ENCODE measurements around the gene OXNAD1. TPM values are rescaled to one million over a fixed set of nuclear protein-coding genes. Genes with fewer than 3 reads are reported as not detected.

The OXNAD1 gene
- total RNA-seq, 1 donor from 2014 or later, result 28.7 TPM

DNA sequence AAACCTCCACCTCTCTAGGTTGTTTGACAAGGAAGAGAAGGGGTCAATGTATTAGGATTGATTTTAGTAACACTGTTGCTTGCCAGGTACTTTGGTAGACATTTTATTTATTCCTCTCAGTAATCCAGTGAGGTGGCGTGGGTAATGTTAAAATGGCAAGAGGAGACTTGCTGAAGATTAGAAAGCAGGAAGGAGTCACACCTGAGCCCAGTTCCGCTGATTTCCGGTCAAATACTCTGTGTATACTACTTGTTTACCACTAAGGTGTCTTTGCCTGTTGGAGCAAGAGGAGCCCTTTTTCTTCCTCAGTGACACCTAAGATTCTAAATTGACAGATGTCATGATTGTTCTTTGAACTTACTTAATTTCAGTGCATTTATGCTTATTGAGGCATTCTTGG, 1.7 kb downstream of the OXNAD1 start:
- Histone ChIP-seq H3K9me3 (ENCODE audit: low read depth) (no peaks in the 10 kb centered on the region), H3K4me3 (peak overlapping the region; percentile 0), H3F3A (ENCODE audit: low read depth) (peaks cover 4% of the 10 kb centered on the region), H3K27me3 (no peaks in the 10 kb centered on the region), H2AFZ (replicated peaks) (no peak overlapping the region), H3K4me2 (peak overlapping the region; percentile 82), H3K27ac (no peak overlapping the region), H4K20me1 (ENCODE audit: low read depth) (peaks cover 6% of the 10 kb centered on the region), H3K36me3 (peaks cover 3% of the 10 kb centered on the region), H3K79me2 (ENCODE audit: low read depth) (peaks cover 69% of the 10 kb centered on the region), H3K4me1 (peaks cover 14% of the 10 kb centered on the region), H3K9ac (no peak overlapping the region)
- Mint-ChIP-seq H3K4me3 (peak overlapping the region; percentile 36), H3K36me3 (peaks cover 2% of the 10 kb centered on the region), H3K9me3 (no peaks in the 10 kb centered on the region), H3K27me3 (ENCODE audit: insufficient read depth, low read depth) (peaks cover 2% of the 10 kb centered on the region), H3K4me1 (peaks cover 25% of the 10 kb centered on the region), H3K27ac (no peak overlapping the region)
- no peak for TF ChIP-seq EZH2phosphoT487 (IDR thresholded peaks at IDR 0.05)
- no peak for TF ChIP-seq EZH2 (IDR thresholded peaks at IDR 0.05)
- TF ChIP-seq, protein P1, sequence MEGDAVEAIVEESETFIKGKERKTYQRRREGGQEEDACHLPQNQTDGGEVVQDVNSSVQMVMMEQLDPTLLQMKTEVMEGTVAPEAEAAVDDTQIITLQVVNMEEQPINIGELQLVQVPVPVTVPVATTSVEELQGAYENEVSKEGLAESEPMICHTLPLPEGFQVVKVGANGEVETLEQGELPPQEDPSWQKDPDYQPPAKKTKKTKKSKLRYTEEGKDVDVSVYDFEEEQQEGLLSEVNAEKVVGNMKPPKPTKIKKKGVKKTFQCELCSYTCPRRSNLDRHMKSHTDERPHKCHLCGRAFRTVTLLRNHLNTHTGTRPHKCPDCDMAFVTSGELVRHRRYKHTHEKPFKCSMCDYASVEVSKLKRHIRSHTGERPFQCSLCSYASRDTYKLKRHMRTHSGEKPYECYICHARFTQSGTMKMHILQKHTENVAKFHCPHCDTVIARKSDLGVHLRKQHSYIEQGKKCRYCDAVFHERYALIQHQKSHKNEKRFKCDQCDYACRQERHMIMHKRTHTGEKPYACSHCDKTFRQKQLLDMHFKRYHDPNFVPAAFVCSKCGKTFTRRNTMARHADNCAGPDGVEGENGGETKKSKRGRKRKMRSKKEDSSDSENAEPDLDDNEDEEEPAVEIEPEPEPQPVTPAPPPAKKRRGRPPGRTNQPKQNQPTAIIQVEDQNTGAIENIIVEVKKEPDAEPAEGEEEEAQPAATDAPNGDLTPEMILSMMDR (IDR thresholded peaks at IDR 0.05), result no peak
- DNase-seq (ENCODE audit: low spot score), result no peak

DNA sequence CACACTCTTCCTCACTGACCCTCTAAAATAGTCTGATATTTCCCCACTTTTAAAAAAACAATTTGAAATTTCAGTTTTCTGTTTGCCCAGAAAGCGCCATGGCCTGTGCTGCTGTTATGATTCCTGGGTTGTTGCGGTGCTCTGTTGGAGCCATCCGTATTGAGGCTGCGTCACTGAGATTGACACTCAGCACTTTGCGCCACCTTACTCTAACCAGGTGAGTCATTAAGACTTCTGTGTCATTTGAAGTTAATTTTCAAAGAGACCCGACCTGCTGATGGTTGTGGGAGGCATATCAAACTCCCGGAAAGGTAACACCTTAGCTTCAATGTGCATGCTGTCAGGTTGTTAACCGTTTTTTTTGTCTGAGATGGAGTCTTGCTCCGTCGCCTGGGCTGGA, 5.8 kb downstream of the OXNAD1 start:
- peaks cover 16% of the 10 kb centered on the region for H3K4me1 Mint-ChIP-seq
- Histone ChIP-seq H3K9ac (no peak overlapping the region), H3K9me3 (ENCODE audit: low read depth) (no peaks in the 10 kb centered on the region), H3K27me3 (no peaks in the 10 kb centered on the region), H3K4me2 (no peak overlapping the region), H3K4me1 (peaks cover 3% of the 10 kb centered on the region), H2AFZ (replicated peaks) (no peak overlapping the region), H4K20me1 (ENCODE audit: low read depth) (peaks cover 6% of the 10 kb centered on the region), H3K4me3 (no peak overlapping the region), H3K27ac (no peak overlapping the region), H3K36me3 (peaks cover 12% of the 10 kb centered on the region), H3F3A (ENCODE audit: low read depth) (peaks cover 6% of the 10 kb centered on the region), H3K79me2 (ENCODE audit: low read depth) (peaks cover 34% of the 10 kb centered on the region)
- DNase-seq (ENCODE audit: low spot score), result no peak
- no peaks in the 10 kb centered on the region for H3K9me3 Mint-ChIP-seq
- no peak overlapping the region for H3K4me3 Mint-ChIP-seq
- H3K27ac Mint-ChIP-seq, result no peak overlapping the region
- no peak for TF ChIP-seq EZH2phosphoT487 (IDR thresholded peaks at IDR 0.05)
- TF ChIP-seq, protein P1 (IDR thresholded peaks at IDR 0.05), result no peak
- no peak for TF ChIP-seq EZH2 (IDR thresholded peaks at IDR 0.05)
- no peaks in the 10 kb centered on the region for H3K27me3 Mint-ChIP-seq (ENCODE audit: insufficient read depth, low read depth)
- peaks cover 2% of the 10 kb centered on the region for H3K36me3 Mint-ChIP-seq

DNA sequence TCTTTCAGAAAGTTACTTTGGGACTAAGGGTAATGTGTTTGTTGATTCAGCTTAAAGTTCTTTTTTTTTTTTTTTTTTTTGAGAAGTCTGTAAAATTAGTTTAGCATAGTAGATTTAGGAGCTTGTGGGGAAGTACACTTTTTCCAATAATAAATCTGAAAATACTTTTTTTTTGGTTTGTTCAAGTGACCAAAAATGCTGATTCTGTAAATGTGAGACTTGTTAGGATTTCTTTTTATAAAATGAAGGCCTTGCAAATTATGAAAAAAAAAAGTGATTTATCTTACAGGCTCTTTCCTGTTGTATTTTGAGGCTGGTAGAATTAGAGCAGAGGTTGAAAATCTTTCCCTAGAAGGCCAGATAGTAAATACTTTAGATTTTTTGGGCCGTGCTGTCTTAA, 7.6 kb downstream of the OXNAD1 start:
- no peak for DNase-seq (ENCODE audit: low spot score)
- Mint-ChIP-seq H3K27me3 (ENCODE audit: insufficient read depth, low read depth) (no peaks in the 10 kb centered on the region), H3K4me1 (peaks cover under 1% of the 10 kb centered on the region), H3K9me3 (no peaks in the 10 kb centered on the region), H3K27ac (no peak overlapping the region), H3K36me3 (peaks cover 2% of the 10 kb centered on the region), H3K4me3 (no peak overlapping the region)
- no peaks in the 10 kb centered on the region for H3K9me3 ChIP-seq (ENCODE audit: low read depth)
- H3F3A ChIP-seq (ENCODE audit: low read depth), result peaks cover 2% of the 10 kb centered on the region
- H3K27me3 ChIP-seq, result no peaks in the 10 kb centered on the region
- H4K20me1 ChIP-seq (ENCODE audit: low read depth), result peaks cover 3% of the 10 kb centered on the region
- H3K27ac ChIP-seq, result no peak overlapping the region
- H3K79me2 ChIP-seq (ENCODE audit: low read depth), result peaks cover 17% of the 10 kb centered on the region
- no peaks in the 10 kb centered on the region for H3K4me1 ChIP-seq
- no peak for TF ChIP-seq EZH2 (IDR thresholded peaks at IDR 0.05)
- TF ChIP-seq EZH2phosphoT487 (IDR thresholded peaks at IDR 0.05), result no peak
- TF ChIP-seq, protein P1 (IDR thresholded peaks at IDR 0.05), result no peak
- no peak overlapping the region for H3K9ac ChIP-seq
- no peak overlapping the region for H3K4me3 ChIP-seq
- no peak overlapping the region for H2AFZ ChIP-seq (replicated peaks)
- no peak overlapping the region for H3K4me2 ChIP-seq
- H3K36me3 ChIP-seq, result peaks cover 12% of the 10 kb centered on the region
